Medulla oblongata (tissue), 1 donor: ENCODE results near the gene SULF2.
"Not testable (repeated sequence)": the region's sequence is repeated elsewhere in the genome, so short reads cannot be mapped to it uniquely, and the experiment has no call there.

ENCODE experiments used
- DNase-seq: peaks from one replicate; pipeline ENCODE4 v3.0.0-alpha.2; 2015; ENCODE audit errors: extremely low spot score

Gene SULF2

DNA sequence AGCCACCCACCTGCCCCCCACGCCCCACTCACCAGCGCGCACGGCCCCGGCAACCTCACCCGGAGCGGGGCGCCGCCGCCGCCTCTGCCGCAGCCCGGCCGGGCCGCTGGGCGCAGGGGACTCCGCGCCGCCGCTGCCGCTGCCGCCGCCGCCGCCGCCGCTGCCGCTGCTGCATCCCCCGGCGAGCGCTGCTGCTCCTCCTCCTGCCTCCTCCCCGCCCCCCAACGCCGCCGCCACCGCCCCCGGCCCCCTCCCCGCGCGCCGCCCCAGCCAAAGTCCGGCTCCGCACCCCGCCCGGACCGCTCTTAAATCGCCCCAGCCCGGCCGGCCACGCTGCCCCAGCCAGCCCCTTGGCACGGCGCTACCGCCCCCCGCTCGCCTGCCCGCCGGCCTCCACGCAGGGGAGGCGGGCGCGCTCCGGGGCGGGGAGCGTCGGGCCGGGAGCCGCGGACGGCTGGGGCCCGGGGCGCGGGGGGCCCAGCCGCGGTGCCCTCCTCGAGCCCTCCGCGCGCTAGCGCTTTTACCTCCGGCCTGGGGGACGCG is at the start of gene SULF2:
TSS of gene SULF2 (minus strand) at position 171 of the 543 bp plus-strand sequence. CDS start 28,118 bp downstream, outside the sequence.
- DNase-seq = no peak

DNA sequence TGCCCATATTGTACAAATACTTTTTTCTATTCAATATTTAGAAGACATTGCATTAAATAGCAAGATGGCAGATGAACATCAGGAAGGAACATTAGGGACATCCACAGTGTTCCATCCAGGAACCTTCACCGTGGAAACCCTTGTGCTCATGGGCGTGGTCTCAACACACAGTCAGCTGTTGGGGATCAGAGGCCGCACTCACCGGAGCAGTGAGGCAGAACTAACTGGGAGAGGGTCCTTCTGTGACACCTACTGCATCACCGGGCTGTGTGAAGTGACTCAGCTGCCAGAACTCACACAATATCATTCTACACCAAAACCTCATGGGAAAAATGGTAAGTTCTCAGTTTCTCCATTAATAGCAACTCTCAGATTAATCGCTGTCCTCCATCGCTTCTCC is 46.4 kb upstream of the SULF2 start:
- DNase-seq = not testable (repeated sequence)

DNA sequence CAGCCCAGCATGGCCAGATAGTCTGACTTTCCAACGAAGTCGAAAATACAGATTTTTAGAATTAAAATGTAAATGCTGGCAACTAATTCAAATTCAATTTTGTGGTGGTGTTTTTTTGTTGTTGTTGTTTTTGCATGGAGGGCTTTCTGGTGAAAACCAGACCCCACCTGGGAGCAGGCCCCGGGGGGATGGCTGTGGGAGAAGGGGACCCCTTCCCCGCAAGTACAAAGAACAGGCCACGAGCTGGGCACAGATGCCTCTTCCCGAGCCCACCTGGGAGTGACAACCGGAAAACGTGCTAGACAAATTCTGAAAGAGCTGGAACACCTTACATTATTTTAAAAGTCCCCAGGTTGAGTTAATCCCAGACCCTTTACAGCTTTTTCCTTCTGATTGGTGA is 41.4 kb upstream of the SULF2 start:
- not testable (repeated sequence) for DNase-seq

DNA sequence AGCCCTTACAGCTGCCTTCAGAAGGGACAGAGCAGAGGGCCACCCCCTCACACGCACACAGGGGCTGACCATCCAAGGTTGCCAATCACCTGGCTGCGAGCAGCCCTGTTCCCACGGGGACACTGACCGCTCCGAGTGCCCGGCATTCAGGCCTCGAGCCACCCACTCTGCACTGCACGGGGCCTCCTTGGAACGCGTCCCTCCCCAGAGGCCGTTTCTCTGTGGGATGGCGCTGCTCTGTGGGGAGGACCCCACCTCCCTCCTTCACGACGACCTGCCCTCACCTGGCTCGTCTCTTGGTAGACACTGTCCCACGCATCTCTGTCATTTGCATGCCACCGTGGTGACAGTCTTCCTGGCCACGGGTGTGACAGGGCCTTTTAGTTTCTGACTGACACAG is 40.7 kb upstream of the SULF2 start:
- not testable (repeated sequence) for DNase-seq

DNA sequence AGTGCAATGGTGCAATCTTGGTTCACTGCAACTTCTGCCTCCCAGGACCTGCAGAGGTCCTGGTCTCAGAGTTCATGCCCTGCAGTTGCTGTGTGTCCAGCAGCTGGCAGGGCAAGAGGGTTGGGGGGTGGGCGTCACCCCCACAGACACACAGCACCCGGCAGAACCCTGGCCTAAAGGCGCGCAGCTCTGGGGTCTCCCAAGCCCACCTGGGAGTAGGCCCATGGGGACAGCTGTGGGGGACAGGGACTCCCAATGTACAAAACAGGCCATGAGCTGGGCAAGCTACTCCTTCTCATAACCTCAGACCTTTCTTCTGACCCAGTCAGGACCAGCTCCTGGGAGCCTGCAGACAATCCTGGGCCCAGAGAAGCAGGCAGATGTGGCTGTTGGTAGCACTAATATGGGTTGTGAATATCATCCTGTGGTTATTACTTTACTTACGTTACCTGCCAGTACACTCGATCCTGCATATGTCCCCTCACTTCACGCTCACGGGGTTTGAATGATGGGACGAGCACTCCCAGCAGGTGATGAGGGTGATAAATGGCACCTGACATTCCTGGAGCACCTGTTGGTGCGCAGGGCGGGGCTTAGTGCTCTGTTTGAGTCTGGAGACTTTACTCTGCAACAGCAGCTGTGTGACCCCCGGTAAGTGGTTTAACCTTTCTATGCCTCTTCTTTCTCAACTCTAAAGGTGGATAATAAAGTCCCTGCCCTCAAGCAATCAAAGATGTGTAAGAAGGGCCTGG is 39.9 kb upstream of the SULF2 start:
- no peak for DNase-seq

DNA sequence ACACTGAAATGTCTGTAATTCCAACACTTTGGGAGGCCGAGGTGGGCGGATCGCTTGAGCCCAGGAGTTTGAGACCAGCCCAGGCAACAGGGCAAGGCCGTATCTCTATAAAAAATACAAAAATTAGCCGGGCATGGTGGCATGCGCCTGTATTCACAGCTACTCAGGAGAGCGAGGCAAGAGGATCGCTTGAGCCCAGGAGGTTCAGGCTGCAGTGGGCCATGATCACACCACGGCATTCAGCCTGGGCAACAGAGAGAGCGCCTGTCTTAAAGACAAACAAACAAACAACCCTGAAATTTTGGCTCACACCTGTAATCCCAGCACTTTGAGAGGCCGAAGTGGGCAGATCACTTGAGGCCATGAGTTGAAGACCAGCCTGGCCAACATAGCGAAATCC is 38.7 kb upstream of the SULF2 start:
- DNase-seq = not testable (repeated sequence)

DNA sequence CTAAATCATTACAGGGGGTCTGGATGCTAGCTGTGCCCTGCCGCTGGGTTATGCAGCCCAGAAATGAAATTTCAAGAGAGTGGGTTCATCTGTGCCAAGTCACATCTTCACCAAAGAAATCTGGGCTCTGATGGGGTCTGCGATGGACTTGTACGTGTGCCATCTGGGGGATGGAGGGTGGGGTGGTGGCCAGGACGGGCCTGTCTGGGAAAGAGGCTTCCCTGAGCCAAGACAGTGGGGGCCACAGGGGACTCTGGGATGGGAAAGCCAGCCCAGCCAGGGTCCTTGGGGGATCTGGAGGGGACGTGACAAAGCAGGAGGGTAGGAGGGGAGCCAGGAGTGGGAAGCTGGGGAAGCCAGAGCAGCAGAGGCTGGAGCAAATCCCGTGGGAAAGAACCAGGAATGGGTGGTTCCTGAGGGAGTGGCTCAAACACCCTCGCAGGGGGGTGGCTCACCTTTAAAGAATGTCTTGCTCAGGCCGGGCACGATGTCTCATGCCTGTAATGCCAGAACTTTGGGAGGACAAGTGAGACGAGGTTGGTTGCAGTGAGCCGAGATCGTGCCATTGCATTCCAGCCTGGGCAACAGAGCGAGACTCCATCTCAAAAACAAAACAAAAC is 36.3 kb upstream of the SULF2 start:
- no peak for DNase-seq

DNA sequence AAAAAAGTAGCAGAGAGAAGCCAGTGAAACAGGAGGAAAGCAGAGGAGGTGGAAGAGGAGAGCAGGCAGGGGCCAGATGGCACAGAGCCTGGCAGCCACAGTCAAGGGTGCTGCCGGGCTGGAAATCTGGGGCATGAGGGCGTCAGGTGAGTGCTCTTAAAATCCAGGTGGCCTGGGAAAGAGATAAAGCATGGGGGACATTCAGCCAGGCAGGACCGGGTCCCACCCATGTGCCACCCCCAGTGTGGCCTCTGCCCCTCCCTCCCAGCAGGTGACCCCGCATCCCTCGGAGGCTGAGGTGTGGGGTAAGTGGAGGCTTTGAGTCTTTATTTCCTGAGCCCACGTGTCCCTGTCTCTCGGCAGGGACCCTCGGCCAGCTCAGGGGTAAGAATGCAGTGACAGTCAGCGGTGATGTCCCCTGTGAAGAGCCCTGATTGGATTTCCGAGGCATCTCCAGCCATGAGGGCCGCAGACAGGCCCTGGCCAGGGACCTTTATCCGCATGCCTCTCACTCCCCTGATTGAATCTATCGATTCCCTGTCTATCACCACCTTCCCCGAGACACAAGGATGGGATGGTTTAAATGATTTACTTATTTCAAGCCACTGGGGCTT is 33.8 kb upstream of the SULF2 start:
- DNase-seq = no peak

DNA sequence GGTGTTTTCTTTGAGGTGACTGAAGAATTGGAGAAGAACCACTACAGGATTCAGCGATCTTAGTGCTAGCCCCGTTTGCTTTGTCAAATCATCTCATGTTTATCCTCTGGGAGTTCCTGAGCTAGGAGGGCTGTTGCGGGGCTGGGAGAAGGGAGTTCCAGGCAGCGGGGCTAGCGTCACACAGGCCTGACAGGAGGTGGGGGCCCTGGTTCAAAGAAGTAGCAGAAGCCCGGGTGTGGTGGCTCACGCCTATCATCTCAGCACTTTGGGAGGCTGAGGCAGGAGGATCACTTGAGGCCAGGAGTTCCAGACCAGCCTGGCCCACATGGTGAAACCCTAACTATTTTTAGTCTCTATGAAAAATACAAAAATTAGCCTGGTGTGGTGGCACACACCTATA is 33.2 kb upstream of the SULF2 start:
- DNase-seq = no peak

DNA sequence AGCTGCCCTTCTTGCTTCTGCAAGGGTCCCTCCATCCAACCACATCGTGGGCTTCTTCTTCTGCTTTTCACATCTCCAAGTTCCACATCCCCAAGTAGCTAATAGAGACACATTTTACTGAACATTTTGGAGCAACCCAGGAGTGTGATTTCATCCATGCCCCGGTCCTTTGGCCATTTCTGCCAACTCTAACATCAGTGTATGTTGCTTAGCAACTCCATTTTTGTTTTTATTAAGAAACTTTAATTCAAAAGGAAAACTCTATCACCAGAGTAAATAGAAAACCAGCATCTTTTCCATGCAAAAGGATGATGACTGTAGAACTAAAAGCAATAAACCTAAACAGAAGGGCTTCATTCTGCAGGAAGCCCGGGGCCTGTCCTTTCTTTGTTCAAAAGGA is 32.7 kb upstream of the SULF2 start:
- DNase-seq = no peak

DNA sequence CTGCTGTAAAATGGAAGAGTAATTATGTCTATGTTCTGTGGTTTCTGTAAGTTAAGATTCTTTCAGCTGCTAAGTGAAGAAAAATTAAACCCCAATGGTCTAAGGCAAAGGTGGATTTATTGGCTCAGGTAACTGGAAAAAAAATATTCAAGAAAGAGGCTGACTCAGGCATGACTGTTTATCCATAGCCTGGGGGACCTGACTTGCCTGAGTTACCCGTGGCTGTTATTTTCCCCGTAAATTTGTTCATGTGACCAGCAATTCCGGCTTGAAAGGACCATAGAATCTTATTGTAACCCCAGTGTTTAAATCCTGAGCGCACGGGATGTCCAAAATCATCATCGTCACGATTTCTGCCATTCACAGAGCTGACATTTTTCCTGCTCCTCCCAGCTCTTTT is 32.3 kb upstream of the SULF2 start:
- no peak for DNase-seq

DNA sequence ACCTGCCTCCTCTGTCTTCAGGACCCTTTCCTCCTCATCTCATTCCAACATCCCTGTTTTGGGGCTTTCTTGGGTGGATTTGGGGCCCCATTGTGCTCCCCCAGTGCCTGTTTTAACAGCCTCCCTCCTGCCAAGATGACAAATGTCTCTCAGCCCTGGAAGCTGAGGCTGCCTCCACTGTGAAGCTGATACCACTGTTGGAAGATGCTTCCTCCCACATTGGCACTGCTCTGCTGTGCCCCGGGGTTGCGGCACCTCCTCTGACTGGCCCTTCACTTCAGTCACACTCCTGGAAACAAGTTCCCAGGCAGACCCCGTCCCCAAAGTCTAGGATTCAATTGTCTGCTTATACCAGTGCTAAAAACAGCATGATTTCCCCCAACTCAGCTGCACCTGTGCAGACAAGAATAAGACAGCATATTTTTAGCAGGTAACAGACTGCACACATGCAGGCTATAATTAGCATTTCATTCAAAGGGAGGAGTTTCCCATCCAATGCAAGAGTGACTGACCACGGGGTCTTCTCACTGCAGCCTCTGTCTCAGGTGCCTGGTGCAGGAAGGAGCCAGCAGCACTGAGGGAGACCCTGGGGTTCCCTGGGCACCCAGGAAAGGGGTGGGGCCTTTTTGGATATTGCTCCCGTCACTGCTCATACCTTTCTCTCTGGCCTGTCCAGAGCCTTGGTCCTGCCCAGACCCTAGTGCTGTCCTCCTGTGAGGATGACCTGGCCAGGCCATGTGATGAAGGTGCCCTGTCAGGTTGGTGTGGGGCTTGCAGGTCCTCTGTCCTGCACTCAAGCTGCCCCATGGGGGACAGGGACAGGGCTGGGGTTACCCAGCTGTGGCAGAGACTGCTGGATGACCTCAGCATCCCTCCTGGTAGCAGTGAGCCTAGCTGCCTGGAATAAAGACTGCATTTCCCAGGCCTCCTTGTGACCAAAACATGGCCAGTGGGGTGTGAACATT is 31.5 kb upstream of the SULF2 start:
- no peak for DNase-seq

DNA sequence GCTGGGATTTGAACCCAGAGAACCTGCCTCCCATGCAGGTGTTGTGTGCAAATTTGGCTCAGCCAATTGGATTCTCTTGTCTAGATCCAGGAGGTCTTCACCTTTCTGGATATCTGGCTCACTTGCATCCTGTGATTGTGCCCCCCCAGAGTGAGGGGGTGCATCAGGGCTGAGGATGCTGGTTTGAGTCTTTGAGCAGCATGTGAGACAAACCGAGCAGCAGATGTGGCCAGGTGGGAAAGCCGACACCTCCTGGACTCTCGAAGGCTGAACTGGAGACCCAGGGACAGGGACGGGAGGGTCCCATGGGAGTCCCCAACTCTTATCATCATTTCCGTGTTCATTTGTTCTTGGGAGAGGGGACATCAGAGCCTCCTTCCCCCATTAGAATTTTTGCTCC is 30.6 kb upstream of the SULF2 start:
- DNase-seq = no peak

DNA sequence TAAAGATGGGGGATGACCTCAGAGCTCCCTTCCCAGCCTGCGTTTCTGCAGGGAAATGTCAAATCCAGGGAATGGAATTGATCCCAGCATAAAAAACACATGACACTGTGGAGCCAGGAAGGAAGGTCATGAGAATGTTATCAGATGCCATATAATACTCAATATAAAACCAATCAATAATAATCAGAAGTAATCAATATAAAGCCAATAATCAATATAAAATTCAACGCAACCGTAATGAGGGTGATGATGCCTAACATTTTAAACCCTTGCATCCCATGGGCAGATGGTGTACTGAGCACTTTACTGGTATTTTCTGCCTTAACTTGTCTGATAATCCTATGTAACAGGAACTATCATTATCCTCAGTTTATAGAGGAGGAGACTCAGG is 30.1 kb upstream of the SULF2 start:
- DNase-seq = no peak

DNA sequence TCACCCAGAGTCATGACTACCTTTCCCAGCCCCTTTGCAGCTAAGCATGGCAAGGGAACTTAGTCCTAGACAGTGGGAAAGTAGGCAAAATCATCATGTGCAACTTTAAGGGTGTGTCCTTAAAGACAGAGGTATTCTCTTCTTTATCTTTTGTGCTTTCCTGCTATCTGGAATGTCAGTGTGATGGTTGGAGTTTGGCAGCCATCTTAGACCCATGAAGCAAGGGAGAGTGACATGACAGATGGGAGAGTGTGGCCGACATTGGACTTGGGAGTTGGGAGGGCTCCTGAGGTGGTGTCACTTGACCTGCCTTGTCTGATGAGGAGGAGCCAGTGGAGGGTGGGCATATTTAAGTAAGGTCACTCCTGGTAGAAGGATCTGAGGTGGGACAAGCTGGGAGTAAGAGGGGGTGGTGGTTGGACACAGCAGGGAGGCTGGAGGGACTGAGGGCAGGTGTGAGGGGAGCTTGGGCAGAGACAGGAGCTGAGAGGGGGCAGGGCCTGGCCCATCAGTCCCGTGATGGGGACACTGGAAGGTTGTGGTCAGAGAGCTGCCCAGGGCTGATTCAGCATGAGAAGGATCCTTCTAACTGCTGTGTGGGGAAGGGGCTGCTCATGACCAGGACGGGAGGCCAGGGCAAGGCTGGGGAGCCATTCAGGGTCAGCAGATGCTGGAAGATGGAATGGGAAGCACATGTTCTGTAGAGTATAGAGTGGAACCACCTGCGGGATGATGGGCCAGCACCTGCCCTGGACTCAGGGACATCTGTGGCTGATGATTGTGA is 29.5 kb upstream of the SULF2 start:
- DNase-seq = no peak

DNA sequence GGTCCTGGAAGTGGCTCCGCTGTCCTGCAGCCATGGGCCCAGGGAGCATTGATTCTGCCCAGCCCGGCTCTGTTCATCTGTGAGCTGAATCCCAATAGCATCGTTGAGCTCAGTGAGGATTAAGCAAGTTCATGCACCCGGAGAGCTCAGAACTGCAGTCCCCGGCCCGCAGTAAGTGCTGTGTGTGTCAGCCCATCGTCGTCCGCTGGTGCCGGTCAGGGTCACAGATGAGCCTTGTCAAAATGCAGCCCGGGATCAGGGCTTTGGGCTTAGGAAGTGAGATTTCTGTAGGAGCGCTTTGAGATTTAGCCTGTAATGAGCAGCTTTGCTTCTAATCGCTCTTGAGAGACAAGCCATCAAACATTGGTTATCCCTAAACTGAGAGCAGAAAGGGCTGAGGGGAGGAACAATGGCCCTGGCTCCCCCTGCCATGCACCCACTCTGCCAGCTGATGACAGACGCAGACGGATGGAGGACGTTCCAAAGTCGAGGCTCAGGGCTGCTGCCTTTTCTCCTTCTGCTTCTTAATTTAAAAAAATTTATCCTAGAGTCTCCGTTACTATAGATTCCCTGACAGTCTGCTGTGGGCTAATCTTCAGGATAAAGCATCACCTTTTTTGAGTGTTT is 25.6 kb upstream of the SULF2 start:
- DNase-seq = no peak

DNA sequence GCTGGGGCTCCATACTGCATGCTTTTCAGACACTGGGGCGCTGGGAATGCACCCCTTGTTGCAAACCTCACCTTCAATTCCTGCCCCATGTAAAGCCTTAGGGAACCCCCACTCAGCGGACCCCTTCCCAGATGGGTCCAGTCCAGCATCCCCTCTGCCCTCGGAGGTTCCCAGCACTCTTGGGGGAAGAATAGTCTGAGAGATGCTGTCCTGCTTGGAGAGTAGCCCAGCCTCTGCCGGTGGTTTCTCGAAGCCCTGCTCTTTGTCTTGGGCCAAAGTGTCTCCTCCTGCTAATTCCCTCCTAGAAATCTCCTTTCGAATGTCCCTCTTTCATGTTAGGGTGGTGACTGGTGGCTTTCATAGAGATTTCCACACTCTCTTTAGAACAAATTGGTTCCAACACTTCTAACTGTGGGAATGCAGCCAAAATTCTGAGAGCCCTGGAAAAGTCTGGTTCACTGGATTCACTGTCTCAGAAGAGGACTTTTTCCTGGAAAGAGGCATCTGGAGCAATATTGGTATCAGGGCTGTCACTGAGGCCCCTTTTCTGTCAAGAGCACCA is 24.9 kb upstream of the SULF2 start:
- peak; percentile 23 for DNase-seq

DNA sequence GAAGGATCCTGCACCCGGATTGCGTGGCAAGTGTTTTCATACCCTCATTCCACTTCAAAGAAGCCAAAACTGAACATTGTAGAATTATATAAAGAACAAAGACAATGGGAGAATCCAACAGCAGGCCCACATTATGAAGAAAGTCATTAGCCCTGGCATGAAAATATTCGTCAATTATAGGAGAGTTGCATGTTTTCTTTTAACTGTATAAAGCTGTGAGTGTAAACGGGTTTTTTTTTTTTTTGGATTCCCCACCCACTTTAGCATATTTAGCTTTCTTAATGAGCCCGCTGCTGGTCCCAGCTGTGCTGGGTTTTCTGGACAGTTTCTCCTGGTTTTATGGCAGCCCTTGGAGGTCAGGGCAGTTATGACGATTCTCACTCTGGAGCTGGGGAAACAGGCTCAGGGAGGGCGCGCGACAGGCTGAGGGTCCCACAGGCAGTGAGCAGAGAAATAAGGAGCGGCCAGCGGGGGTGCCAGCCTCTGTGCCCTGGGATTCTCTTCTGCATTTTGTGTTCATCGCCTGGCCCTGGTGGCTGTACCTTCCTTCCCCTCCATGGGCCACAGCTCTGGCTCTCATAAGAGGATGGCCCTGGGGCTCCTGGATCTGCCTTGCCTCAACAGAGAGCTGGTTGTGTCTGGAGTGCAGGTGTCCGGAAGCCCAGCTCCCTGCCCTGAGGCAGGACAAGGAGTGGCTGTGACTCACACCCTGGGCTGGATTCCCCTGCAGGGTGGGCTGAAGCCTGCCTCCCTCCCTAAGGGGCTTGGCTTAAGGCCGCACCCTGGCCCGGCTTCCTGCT is 24.1 kb upstream of the SULF2 start:
- no peak for DNase-seq

DNA sequence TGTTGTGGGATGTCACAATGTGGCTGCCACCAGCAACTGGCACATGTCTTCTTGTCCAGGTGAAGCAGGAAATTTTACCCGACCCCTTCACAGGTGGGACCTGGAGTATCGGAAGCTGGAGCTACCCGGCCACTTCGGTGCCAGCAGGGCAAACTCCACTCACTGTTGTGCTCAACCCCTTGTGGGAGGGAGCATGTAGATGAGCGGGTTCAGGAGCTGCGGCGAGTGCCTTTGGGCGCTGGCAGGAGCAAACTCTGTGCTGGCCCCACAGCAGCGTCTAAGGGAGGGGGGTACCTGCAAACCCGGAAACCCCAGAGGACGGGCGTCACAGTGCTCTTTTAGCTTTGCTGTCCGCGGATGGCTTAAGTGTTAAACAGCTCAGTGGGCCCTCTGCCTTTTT is 20.7 kb upstream of the SULF2 start:
- DNase-seq = no peak
